Small intestine (tissue), 7 donors: ENCODE data around the gene HDAC4. TPM values are rescaled to one million over a fixed set of nuclear protein-coding genes. Genes with fewer than 3 reads are reported as not detected.

Experiments
- DNase-seq, 2 donors: peaks; one replicate each; pipeline versions ENCODE4 v3.0.0 to v3.0.0-alpha.2; 2013
- FAIRE-seq: peaks from 2 replicates; lab custom pipeline; 2012; peaks lifted over from hg19 to GRCh38; lab: Jason Lieb, UNC
- H3K27ac ChIP-seq, 3 donors: one replicate each; pipeline ENCODE4 v1.5.1; 2013; ENCODE audit warnings: low read length in 2 of 3, mild to moderate bottlenecking in 2 of 3, control low read depth in 1 of 3, inconsistent platforms in 1 of 3, low read depth in 1 of 3, moderate library complexity in 1 of 3
- H3K27me3 ChIP-seq, 3 donors: one replicate each; pipeline ENCODE4 v1.6.1; 2013; ENCODE audit warnings: low read length in 3 of 3, inconsistent platforms in 1 of 3; ENCODE audit not compliant: control insufficient read depth in 3 of 3, insufficient read depth in 3 of 3
- H3K36me3 ChIP-seq, 3 donors: one replicate each; pipeline ENCODE4 v1.6.1; 2013; ENCODE audit warnings: low read length in 3 of 3, inconsistent platforms in 1 of 3, low read depth in 1 of 3, mild to moderate bottlenecking in 1 of 3, moderate library complexity in 1 of 3; ENCODE audit not compliant: control insufficient read depth in 3 of 3, insufficient read depth in 2 of 3
- H3K4me1 ChIP-seq, 3 donors: one replicate each; pipeline ENCODE4 v1.6.1; 2013; ENCODE audit warnings: low read length in 2 of 3, inconsistent platforms in 1 of 3, low read depth in 1 of 3, mild to moderate bottlenecking in 1 of 3, moderate library complexity in 1 of 3; ENCODE audit not compliant: control insufficient read depth in 3 of 3, insufficient read depth in 2 of 3
- H3K4me3 ChIP-seq, 3 donors: one replicate each; pipeline ENCODE4 v1.5.1; 2013; ENCODE audit warnings: low read length in 3 of 3, control low read depth in 1 of 3, inconsistent platforms in 1 of 3, low read depth in 1 of 3, mild to moderate bottlenecking in 1 of 3, moderate library complexity in 1 of 3
- H3K9me3 ChIP-seq, 2 donors: one replicate each; pipeline ENCODE4 v1.6.1; 2013; ENCODE audit warnings: low read depth in 1 of 2, low read length in 1 of 2; ENCODE audit not compliant: control insufficient read depth in 2 of 2, insufficient read depth in 1 of 2
- WGBS, 3 donors: extraction: QIAGEN DNeasy Blood & Tissue Kit; methylation state at CpG; one replicate each; pipeline ENCODE4 v1.1.7; 2013; 5-methylcytosine and 5-hydroxymethylcytosine counted together
- polyA plus RNA-seq, 4 donors: library from polyadenylated mRNA; stranded (reverse) in 3 of 4; unstranded in 1 of 4; fragments of 200-250 nt in 3 of 4; fragments of 120-200 nt in 1 of 4; gene quantifications; one replicate each; pipeline versions ENCODE4 v1.2.1 to v1.2.3, GENCODE V29; 2013
- donor health status: healthy with polysubstance abuse.
- donor health status: control.
- donor health status: control.
- donor health status: Bipolar disorder and iron deficiency.
- donor health status: healthy.

Gene HDAC4
- polyA plus RNA-seq, 4 donors: 3.1 to 11.3 (median 5.9) TPM

GRCh38 chr2:239047420-239047819 lies 353.4 kb downstream of the HDAC4 start:
- no peak overlapping the region for H3K27ac ChIP-seq
- H3K9me3 ChIP-seq: peaks cover 0 to 3% of the 10 kb centered on the region in 2 donors
- peaks cover 0 to 16% (median 7%) of the 10 kb centered on the region in 3 donors for H3K36me3 ChIP-seq
- H3K27me3 ChIP-seq: no peaks in the 10 kb centered on the region
- DNase-seq (no peak), FAIRE-seq (no peak)
- WGBS, 3 donors: 93 to 95% (median 94%) methylated on average over 8 of the region's 8 CpGs
- H3K4me3 ChIP-seq: no peak overlapping the region
- no peaks in the 10 kb centered on the region for H3K4me1 ChIP-seq

- no peak for FAIRE-seq
- no peak for DNase-seq
- WGBS, 3 donors: 86 to 91% (median 91%) methylated on average over 9 of the region's 9 CpGs
- no peaks in the 10 kb centered on the region for H3K27me3 ChIP-seq
- H3K4me1 ChIP-seq: no peaks in the 10 kb centered on the region
- H3K27ac ChIP-seq: no peak overlapping the region
- peaks cover 0 to 3% of the 10 kb centered on the region in 2 donors for H3K9me3 ChIP-seq
- H3K4me3 ChIP-seq: no peak overlapping the region
- peaks cover 0 to 11% (median 7%) of the 10 kb centered on the region in 3 donors for H3K36me3 ChIP-seq
These were observed 354.0 kb downstream of the HDAC4 start for GRCh38 chr2:239046822-239047221.

DNA sequence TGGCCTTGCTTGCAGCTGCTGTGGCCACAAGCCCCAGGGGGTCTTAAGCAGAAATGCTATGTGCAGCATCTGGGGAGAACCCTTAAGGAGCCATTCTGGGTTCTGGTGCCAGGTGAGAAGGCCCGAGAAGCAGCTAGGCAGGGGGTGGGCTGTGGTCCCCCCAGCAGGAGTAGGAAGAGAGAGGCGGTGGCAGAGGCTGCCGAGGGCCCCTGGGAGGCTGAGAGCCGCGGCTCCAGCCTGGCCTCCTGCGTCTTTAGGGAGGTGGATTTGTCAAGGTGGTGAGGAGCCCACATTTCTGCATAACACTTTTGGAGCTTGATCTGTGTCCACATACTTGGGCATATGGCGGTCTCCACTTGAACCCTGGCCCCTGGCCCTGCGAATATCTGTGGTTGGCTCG lies 356.5 kb downstream of the HDAC4 start:
- Histone ChIP-seq H3K9me3 (no peaks in the 10 kb centered on the region), H3K36me3 (no peaks in the 10 kb centered on the region), H3K27ac (no peak overlapping the region), H3K4me1 (no peaks in the 10 kb centered on the region), H3K27me3 (no peaks in the 10 kb centered on the region), H3K4me3 (no peak overlapping the region)
- FAIRE-seq: no peak
- 76 to 87% (median 81%) methylated on average over 9 of the region's 9 CpGs for WGBS, 3 donors
- no peak for DNase-seq

DNA sequence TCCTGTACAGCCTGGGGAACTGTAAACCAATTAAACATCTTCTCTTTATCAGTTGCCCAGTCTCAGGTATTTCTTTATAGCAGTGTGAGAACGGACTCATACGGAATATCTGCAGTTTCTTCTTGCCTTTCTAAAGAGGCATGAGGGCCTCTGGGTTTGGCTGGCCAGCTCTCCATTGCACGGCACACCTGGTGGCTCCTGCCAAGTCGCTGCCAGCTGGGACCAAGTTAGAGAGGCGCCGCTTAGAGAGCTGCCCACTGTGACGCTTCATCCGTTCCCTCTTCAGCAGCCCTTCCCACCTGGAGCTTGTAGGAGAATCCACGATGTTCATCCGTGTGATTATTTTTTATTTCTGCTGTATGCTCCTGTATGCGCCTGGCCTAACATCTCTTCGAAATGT lies 357.5 kb downstream of the HDAC4 start:
- Histone ChIP-seq H3K36me3 (no peaks in the 10 kb centered on the region), H3K4me3 (no peak overlapping the region), H3K27ac (no peak overlapping the region), H3K9me3 (no peaks in the 10 kb centered on the region), H3K27me3 (no peaks in the 10 kb centered on the region), H3K4me1 (no peaks in the 10 kb centered on the region)
- WGBS, 3 donors: 85 to 92% (median 87%) methylated on average over 12 of the region's 12 CpGs
- no peak for FAIRE-seq
- no peak for DNase-seq

GRCh38 chr2:239042551-239043320 lies 358.1 kb downstream of the HDAC4 start:
- DNase-seq (no peak), FAIRE-seq (no peak)
- Histone ChIP-seq H3K27me3 (no peaks in the 10 kb centered on the region), H3K36me3 (no peaks in the 10 kb centered on the region), H3K4me3 (no peak overlapping the region), H3K4me1 (no peaks in the 10 kb centered on the region), H3K9me3 (no peaks in the 10 kb centered on the region), H3K27ac (no peak overlapping the region)
- 78 to 81% (median 79%) methylated on average over 18 of the region's 18 CpGs for WGBS, 3 donors

DNA sequence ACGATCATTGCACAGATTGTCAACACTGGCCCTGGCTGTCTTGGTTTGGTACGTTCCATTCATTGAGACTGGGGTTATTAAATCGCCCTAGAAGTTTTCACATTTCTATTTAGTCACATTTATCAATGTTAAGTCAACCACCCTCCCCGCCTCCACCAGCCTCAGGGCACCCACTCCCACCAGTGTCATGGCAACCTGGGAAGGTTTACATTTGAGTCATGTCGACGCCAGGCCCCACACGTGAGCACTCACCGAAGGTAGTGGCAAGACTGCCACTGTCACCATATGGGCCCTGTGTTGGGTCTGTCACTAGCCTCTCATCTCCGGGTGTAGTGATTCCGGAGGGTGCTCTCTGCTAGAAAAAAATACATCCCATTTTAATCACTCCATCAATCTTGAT lies 358.8 kb downstream of the HDAC4 start:
- Histone ChIP-seq H3K4me3 (no peak overlapping the region), H3K4me1 (no peaks in the 10 kb centered on the region), H3K27ac (no peak overlapping the region), H3K27me3 (no peaks in the 10 kb centered on the region), H3K9me3 (no peaks in the 10 kb centered on the region), H3K36me3 (no peaks in the 10 kb centered on the region)
- FAIRE-seq (no peak), DNase-seq (no peak)
- WGBS, 3 donors: 83 to 88% (median 87%) methylated on average over 10 of the region's 10 CpGs

- Histone ChIP-seq H3K36me3 (no peaks in the 10 kb centered on the region), H3K4me1 (no peaks in the 10 kb centered on the region), H3K27ac (no peak overlapping the region), H3K4me3 (no peak overlapping the region), H3K9me3 (no peaks in the 10 kb centered on the region), H3K27me3 (no peaks in the 10 kb centered on the region)
- DNase-seq (no peak), FAIRE-seq (no peak)
- 83 to 87% (median 85%) methylated on average over 14 of the region's 14 CpGs for WGBS, 3 donors
These were observed 359.8 kb downstream of the HDAC4 start for GRCh38 chr2:239041062-239041461.

GRCh38 chr2:239040152-239040761 lies 360.6 kb downstream of the HDAC4 start:
- H3K36me3 ChIP-seq: no peaks in the 10 kb centered on the region
- FAIRE-seq (no peak), DNase-seq (no peak)
- 56 to 67% (median 57%) methylated on average over 15 of the region's 15 CpGs for WGBS, 3 donors
- H3K27ac ChIP-seq: no peak overlapping the region
- H3K4me3 ChIP-seq: no peak overlapping the region
- no peaks in the 10 kb centered on the region for H3K4me1 ChIP-seq
- no peaks in the 10 kb centered on the region for H3K9me3 ChIP-seq
- no peaks in the 10 kb centered on the region for H3K27me3 ChIP-seq
